A549 (cell line): Measurements from ENCODE around the gene TEAD2. TPM values are rescaled to one million over a fixed set of nuclear protein-coding genes. Genes with fewer than 3 reads are reported as not detected.
"Not testable (repeated sequence)": the region's sequence is repeated elsewhere in the genome, so short reads cannot be mapped to it uniquely, and the experiment has no call there.

ENCODE experiments used
- ATAC-seq, 2 experiments: fragments of 200-7000 bp in 1 of 2; fragments of >200 bp in 1 of 2; cut with Nextera tagmentation in 1 of 2; cut with Tn5 transposase in 1 of 2; 3 replicates each; pipeline versions ENCODE4 v1.8.0 to v1.9.1; 2018 to 2020; ENCODE audit warnings: mild to moderate bottlenecking in 1 of 2, moderate library complexity in 1 of 2
- CTCF ChIA-PET: fragments of 300-600 bp; sonication (Branson Sonifier 250); formaldehyde crosslinking; extraction: SDS; loops from one replicate; lab custom pipeline; 2021; ENCODE audit warnings: antibody characterized with exemption, inconsistent platforms; lab: Yijun Ruan, JAX
- POLR2A ChIA-PET: fragments of 350-600 bp; formaldehyde crosslinking; extraction: SDS; loops from one replicate; lab custom pipeline; 2021; ENCODE audit warnings: antibody characterized with exemption, inconsistent platforms; lab: Yijun Ruan, JAX
- DNase-seq, 2 experiments: peaks; one replicate each; pipeline versions ENCODE4 v3.0.0 to v3.0.0-alpha.2; 2011 to 2016; ENCODE audit warnings: low read depth in 1 of 2, low spot score in 1 of 2
- FAIRE-seq: peaks from 2 replicates; lab custom pipeline; 2011; peaks lifted over from hg19 to GRCh38; lab: Jason Lieb, UNC
- H3K27ac ChIP-seq, 2 experiments: fragments of >200 bp; sonication (Bioruptor Twin); formaldehyde crosslinking; 3 replicates each; pipeline ENCODE4 v1.5.1; 2016 to 2017
- H3K4me1 ChIP-seq: fragments of >200 bp; sonication (Bioruptor Twin); formaldehyde crosslinking; 3 replicates; pipeline ENCODE4 v1.6.1; 2016
- H3K4me2 ChIP-seq: fragments of >200 bp; sonication (Bioruptor Twin); formaldehyde crosslinking; 3 replicates; pipeline ENCODE4 v1.6.1; 2016
- H3K4me3 ChIP-seq: fragments of >200 bp; sonication (Bioruptor Twin); formaldehyde crosslinking; 3 replicates; pipeline ENCODE4 v1.5.1; 2016
- H3K9me3 ChIP-seq: fragments of >200 bp; sonication (Bioruptor Twin); formaldehyde crosslinking; 3 replicates; pipeline ENCODE4 v1.6.1; 2016
- BHLHE40 ChIP-seq: IDR thresholded peaks from 2 replicates; pipeline ENCODE4 v1.6.1; 2012; ENCODE audit warnings: low read depth, low read length, inconsistent platforms
- CBX2 ChIP-seq: fragments of 200-600 bp; sonication (generic); IDR thresholded peaks from 2 replicates; pipeline ENCODE4 v1.6.1; 2016; ENCODE audit warnings: low read depth, mild to moderate bottlenecking, borderline replicate concordance
- CHD4 ChIP-seq: fragments of 200-600 bp; sonication (generic); IDR thresholded peaks from 2 replicates; pipeline ENCODE4 v1.6.1; 2016; ENCODE audit warnings: antibody characterized with exemption, mild to moderate bottlenecking, borderline replicate concordance
- EHF ChIP-seq: fragments of 250-450 bp; sonication (Bioruptor Pico); IDR thresholded peaks from 2 replicates; pipeline ENCODE4 v1.5.0; 2020; ENCODE audit warnings: mild to moderate bottlenecking
- EP300 ChIP-seq, 2 experiments: fragments of >200 bp; sonication (Bioruptor Twin); formaldehyde crosslinking; IDR thresholded peaks; 2 replicates in 1 of 2; 3 replicates in 1 of 2; pipeline ENCODE4 v1.6.1; 2016 to 2017
- FOSB ChIP-seq: fragments of 250-450 bp; sonication (Bioruptor Pico); IDR thresholded peaks from 2 replicates; pipeline ENCODE4 v1.5.0; 2020; ENCODE audit warnings: mild to moderate bottlenecking, moderate library complexity
- HDAC2 ChIP-seq: fragments of 200-600 bp; sonication (generic); IDR thresholded peaks from 2 replicates; pipeline ENCODE4 v1.6.1; 2016
- HMGXB4 ChIP-seq: fragments of 250-450 bp; sonication (Bioruptor Pico); IDR thresholded peaks from 2 replicates; pipeline ENCODE4 v1.5.0; 2021; ENCODE audit warnings: mild to moderate bottlenecking, moderate library complexity, borderline replicate concordance
- HOXA7 ChIP-seq: fragments of 250-450 bp; sonication (Bioruptor Pico); IDR thresholded peaks from 2 replicates; pipeline ENCODE4 v1.5.0; 2020; ENCODE audit warnings: mild to moderate bottlenecking, moderate library complexity
- MAFK ChIP-seq: fragments of 450-650 bp; IDR thresholded peaks from 2 replicates; pipeline ENCODE4 v1.6.1; 2014; ENCODE audit not compliant: partially characterized antibody
- MAZ ChIP-seq: fragments of 150-350 bp; IDR thresholded peaks from 2 replicates; pipeline ENCODE4 v1.6.1; 2014; ENCODE audit warnings: antibody characterized with exemption, low read depth, low read length, borderline replicate concordance
- NR3C1 ChIP-seq: fragments of >200 bp; sonication (Bioruptor Twin); formaldehyde crosslinking; IDR thresholded peaks from 3 replicates; pipeline ENCODE4 v1.6.1; 2017
- PHF8 ChIP-seq: fragments of 200-600 bp; sonication (generic); IDR thresholded peaks from 2 replicates; pipeline ENCODE4 v1.6.1; 2016; ENCODE audit warnings: low read depth, mild to moderate bottlenecking, antibody characterized with exemption, moderate library complexity, borderline replicate concordance
- RAD21 ChIP-seq, 2 experiments: fragments of >200 bp in 1 of 2; sonication (Bioruptor Twin) in 1 of 2; formaldehyde crosslinking in 1 of 2; IDR thresholded peaks in 1 of 2; conservative IDR thresholded peaks in 1 of 2; 2 replicates in 1 of 2; 3 replicates in 1 of 2; pipeline ENCODE4 v1.6.1; 2012 to 2018; ENCODE audit warnings: inconsistent platforms in 1 of 2
- RFX5 ChIP-seq: fragments of 450-650 bp; IDR thresholded peaks from 2 replicates; pipeline ENCODE4 v1.7.1; 2014; ENCODE audit warnings: antibody characterized with exemption, mild to moderate bottlenecking, moderate library complexity
- TFCP2L1 ChIP-seq: fragments of 250-450 bp; sonication (Bioruptor Pico); IDR thresholded peaks from 2 replicates; pipeline ENCODE4 v1.5.0; 2021; ENCODE audit warnings: mild to moderate bottlenecking
- USF2 ChIP-seq: fragments of 450-650 bp; IDR thresholded peaks from 2 replicates; pipeline ENCODE4 v1.6.1; 2014; ENCODE audit warnings: antibody characterized with exemption
- ZFP36 ChIP-seq: fragments of 450-650 bp; IDR thresholded peaks from 2 replicates; pipeline ENCODE4 v1.6.1; 2014; ENCODE audit warnings: borderline replicate concordance; ENCODE audit not compliant: partially characterized antibody
- ZNF302 ChIP-seq: fragments of 250-450 bp; sonication (Bioruptor Pico); IDR thresholded peaks from 2 replicates; pipeline ENCODE4 v1.9.0; 2021; ENCODE audit warnings: inconsistent platforms, mild to moderate bottlenecking, moderate library complexity
- WGBS: methylation state at CpG from one replicate; pipeline ENCODE4 v1.1.6; 2017; ENCODE audit errors: missing lambda C conversion rate; 5-methylcytosine and 5-hydroxymethylcytosine counted together
- polyA plus RNA-seq, 4 experiments: library from polyadenylated mRNA; depleted of rRNA in 3 of 4; stranded (reverse); fragments of >200 nt; fragmentation: RNase III in 1 of 4; extraction: RNeasy Plus Mini Kit Qiagen cat#74134 plus additional on column Dnase treatment in 1 of 4; gene quantifications; 2 replicates in 3 of 4; 3 replicates in 1 of 4; pipeline ENCODE4 v1.2.3, GENCODE V29; 2011 to 2017

The TEAD2 gene
- polyA plus RNA-seq, 2 of the 4 experiments (the other 2 are of a cell fraction), result 15.9 to 25.3 TPM

GRCh38 chr19:49326165-49326704 is 36.0 kb downstream of the TEAD2 start:
- no peak overlapping the region for H3K4me2 ChIP-seq
- CTCF ChIA-PET, result interaction anchor here (0.6 to 3.4 kb wide), 7 partner anchors 12 to 542 kb away, joined by 3 to 16 read pairs (median 3); no protein-coding TSS in a partner anchor
- TF ChIP-seq TFCP2L1 (no peak), CHD4 (no peak), RFX5 (no peak), ZFP36 (no peak), HMGXB4 (CRISPR knock-in tag) (no peak), EP300 (IDR thresholded peaks at IDR 0.05) (no peak), PHF8 (no peak), MAZ (no peak), CBX2 (no peak), MAFK (no peak), RAD21 (conservative IDR thresholded peaks at IDR 0.05 in 1 of 2, IDR thresholded peaks at IDR 0.05 in 1 of 2) (no peak), HOXA7 (CRISPR knock-in tag) (no peak), USF2 (no peak)
- POLR2A ChIA-PET, result no interaction called here
- no peak overlapping the region for H3K27ac ChIP-seq
- ATAC-seq (no peak), FAIRE-seq (no peak), DNase-seq (no peak)
- no peak overlapping the region for H3K4me3 ChIP-seq
- 93% methylated on average over 3 of the region's 3 CpGs for WGBS
- H3K4me1 ChIP-seq, result no peaks in the 10 kb centered on the region
- H3K9me3 ChIP-seq, result peaks cover 10% of the 10 kb centered on the region; the same call in 1 of the 3 replicates

- WGBS, result 91% methylated on average over 13 of the region's 13 CpGs
- FAIRE-seq, POLR2A ChIA-PET, DNase-seq, H3K27ac ChIP-seq, H3K4me3 ChIP-seq, H3K9me3 ChIP-seq, H3K4me1 ChIP-seq, H3K4me2 ChIP-seq, ATAC-seq: not testable (repeated sequence)
- CTCF ChIA-PET, result interaction anchor here (0.6 to 3.4 kb wide), 10 partner anchors 11 to 541 kb away, joined by 3 to 16 read pairs (median 3); no protein-coding TSS in a partner anchor
Observed at GRCh38 chr19:49325756-49326155, 36.5 kb downstream of the TEAD2 start.

- DNase-seq, result no peak
- ChIA-PET POLR2A (no interaction called here), CTCF (interaction anchor here (0.6 to 4.2 kb wide), 12 partner anchors 10 to 227 kb away, joined by 3 to 25 read pairs (median 3); no protein-coding TSS in a partner anchor)
- no peak for TF ChIP-seq EHF
- TF ChIP-seq ZNF302 (CRISPR knock-in tag), result no peak
- TF ChIP-seq FOSB (CRISPR knock-in tag), result no peak
- TF ChIP-seq CHD4, result no peak
- TF ChIP-seq USF2, result no peak
- TF ChIP-seq HDAC2, result no peak
- TF ChIP-seq HMGXB4 (CRISPR knock-in tag), result no peak
- TF ChIP-seq MAZ, result no peak
- TF ChIP-seq HOXA7 (CRISPR knock-in tag), result no peak
- TF ChIP-seq NR3C1, result no peak
- no peak for TF ChIP-seq EP300 (IDR thresholded peaks at IDR 0.05)
- no peak for TF ChIP-seq BHLHE40
- TF ChIP-seq TFCP2L1, result no peak
- no peak for FAIRE-seq
- Histone ChIP-seq H3K9me3 (peaks cover 10% of the 10 kb centered on the region; the same call in 1 of the 3 replicates), H3K27ac (no peak within 1 kb of the TSS), H3K4me3 (no peak within 1 kb of the TSS), H3K4me1 (no peaks in the 10 kb centered on the region), H3K4me2 (no peak within 1 kb of the TSS)
- 95% methylated on average over 38 of the region's 38 CpGs for WGBS
- ATAC-seq, result no peak
Observed at GRCh38 chr19:49324801-49325576, 37.2 kb downstream of the TEAD2 start, which contains the start of gene SLC6A16. SLC6A16 (minus strand) TSS chr19:49325191; CDS start chr19:49311347, 13,844 bp downstream.
